Measurements from ENCODE around the gene CD1C. TPM values are rescaled to one million over a fixed set of nuclear protein-coding genes. Genes with fewer than 3 reads are reported as not detected.

The CD1C gene
- total RNA-seq, 6 donors from 2014 or later: 0.46 to 6.8 (median 3.3) TPM; not detected in 3

DNA sequence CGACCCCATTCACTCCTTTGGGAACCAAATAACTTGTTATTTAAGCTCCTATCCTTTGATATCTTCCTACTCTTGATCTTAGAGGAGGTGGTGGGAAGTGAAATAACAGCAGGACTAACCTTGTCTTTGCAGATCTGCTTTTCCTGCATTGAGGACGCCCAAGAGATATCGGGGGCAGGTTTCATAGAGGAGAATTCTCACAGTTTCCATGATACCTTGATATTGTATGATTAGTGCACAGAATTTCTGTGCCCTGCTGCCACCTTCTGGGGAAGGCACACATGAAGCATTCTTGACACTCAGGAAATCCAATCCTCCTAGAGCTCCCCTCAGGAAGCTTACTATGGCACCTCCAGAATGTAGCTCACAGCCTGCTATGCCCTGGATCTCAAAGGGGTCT is 40.0 kb downstream of the CD1C start:
- Histone ChIP-seq H3K4me1 (no peaks in the 10 kb centered on the region), H3K4me3 (no peak overlapping the region), H3K9me3 (no peaks in the 10 kb centered on the region), H3K36me3 (no peaks in the 10 kb centered on the region), H3K27me3 (no peaks in the 10 kb centered on the region), H3K27ac (no peak overlapping the region)
- TF ChIP-seq, protein P1, sequence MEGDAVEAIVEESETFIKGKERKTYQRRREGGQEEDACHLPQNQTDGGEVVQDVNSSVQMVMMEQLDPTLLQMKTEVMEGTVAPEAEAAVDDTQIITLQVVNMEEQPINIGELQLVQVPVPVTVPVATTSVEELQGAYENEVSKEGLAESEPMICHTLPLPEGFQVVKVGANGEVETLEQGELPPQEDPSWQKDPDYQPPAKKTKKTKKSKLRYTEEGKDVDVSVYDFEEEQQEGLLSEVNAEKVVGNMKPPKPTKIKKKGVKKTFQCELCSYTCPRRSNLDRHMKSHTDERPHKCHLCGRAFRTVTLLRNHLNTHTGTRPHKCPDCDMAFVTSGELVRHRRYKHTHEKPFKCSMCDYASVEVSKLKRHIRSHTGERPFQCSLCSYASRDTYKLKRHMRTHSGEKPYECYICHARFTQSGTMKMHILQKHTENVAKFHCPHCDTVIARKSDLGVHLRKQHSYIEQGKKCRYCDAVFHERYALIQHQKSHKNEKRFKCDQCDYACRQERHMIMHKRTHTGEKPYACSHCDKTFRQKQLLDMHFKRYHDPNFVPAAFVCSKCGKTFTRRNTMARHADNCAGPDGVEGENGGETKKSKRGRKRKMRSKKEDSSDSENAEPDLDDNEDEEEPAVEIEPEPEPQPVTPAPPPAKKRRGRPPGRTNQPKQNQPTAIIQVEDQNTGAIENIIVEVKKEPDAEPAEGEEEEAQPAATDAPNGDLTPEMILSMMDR (IDR thresholded peaks at IDR 0.05): peak in 1 of 6 experiments; percentile 16
- no peak for TF ChIP-seq POLR2A (IDR thresholded peaks at IDR 0.05)
- WGBS, 2 donors: 70 to 76% methylated on average over 3 of the region's 3 CpGs
- DNase-seq: no peak
- ATAC-seq (ENCODE audit: low FRiP score in 2 of 2): no peak

DNA sequence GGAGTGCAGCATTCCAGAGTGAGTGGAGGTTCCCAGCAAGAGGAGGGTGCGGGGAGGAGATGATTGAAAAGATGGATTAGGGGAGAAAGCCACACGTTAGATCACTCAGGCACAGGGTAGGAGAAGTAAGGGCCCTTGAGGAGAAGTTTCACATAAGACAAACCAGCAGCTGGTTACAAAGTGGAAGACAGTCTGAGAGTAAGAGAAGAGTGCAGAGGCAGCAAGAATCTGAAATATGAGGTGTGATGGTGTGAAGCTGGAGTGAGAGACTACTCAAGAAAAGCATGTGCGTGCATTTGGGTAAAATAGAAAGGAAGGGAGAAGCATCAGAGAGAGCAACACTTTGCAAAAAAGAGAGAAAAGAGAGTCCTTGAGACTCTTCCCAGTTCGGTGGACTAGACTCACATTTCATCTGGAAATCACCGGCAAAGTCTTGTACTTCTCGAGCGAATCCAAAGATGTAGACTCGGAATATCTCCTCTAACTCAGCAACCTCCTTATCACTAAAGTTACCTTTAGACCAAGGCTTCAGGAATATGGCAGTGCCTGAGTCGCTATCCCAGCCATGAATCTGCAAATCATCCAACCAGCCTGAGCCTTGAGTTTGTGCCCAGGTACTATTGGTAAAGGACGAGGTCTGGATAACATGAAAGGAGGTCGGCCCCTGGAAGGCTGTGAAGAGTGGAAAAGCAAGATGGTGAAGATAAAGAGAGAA is 40.8 kb downstream of the CD1C start:
- no peak for TF ChIP-seq EP300 (IDR thresholded peaks at IDR 0.05)
- TF ChIP-seq POLR2A (IDR thresholded peaks at IDR 0.05): no peak
- no peak for TF ChIP-seq POLR2AphosphoS5 (IDR thresholded peaks at IDR 0.05)
- Histone ChIP-seq H3K36me3 (no peaks in the 10 kb centered on the region), H3K4me1 (no peaks in the 10 kb centered on the region), H3K27me3 (no peaks in the 10 kb centered on the region), H3K9me3 (no peaks in the 10 kb centered on the region), H3K4me3 (no peak overlapping the region), H3K27ac (no peak overlapping the region)
- ATAC-seq (ENCODE audit: low FRiP score in 2 of 2): no peak
- 77 to 80% methylated on average over 11 of the region's 11 CpGs for WGBS, 2 donors
- no peak for DNase-seq

DNA sequence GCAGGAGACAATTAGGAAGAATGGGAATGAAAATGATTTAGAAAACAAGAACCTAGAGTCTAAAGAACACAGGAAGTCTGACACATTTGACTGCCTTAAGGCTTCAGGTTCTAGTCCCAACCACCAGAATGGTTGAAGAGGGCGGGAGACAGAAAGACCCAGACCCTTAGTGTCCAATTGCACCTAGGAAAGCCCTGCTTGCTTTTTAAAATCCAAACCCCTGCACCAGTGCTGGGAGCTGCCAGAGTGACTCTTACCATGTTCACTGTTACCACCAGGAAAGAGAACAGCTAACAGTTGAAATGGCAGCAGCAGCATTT is 41.3 kb downstream of the CD1C start:
- ATAC-seq (ENCODE audit: low FRiP score in 2 of 2) (no peak), DNase-seq (no peak)
- 92 to 96% methylated on average over 1 of the region's 1 CpG for WGBS, 2 donors
- H3K9me3 ChIP-seq: no peaks in the 10 kb centered on the region
- no peak for TF ChIP-seq POLR2AphosphoS5 (IDR thresholded peaks at IDR 0.05)
- TF ChIP-seq, protein P1 (IDR thresholded peaks at IDR 0.05): no peak
- no peak for TF ChIP-seq POLR2A (IDR thresholded peaks at IDR 0.05)
- TF ChIP-seq EP300 (IDR thresholded peaks at IDR 0.05): no peak
- H3K36me3 ChIP-seq: no peaks in the 10 kb centered on the region
- H3K27me3 ChIP-seq: no peaks in the 10 kb centered on the region
- H3K27ac ChIP-seq: no peak overlapping the region
- H3K4me1 ChIP-seq: no peaks in the 10 kb centered on the region
- H3K4me3 ChIP-seq: no peak overlapping the region

- DNase-seq (no peak), ATAC-seq (ENCODE audit: low FRiP score in 2 of 2) (no peak)
- H3K4me1 ChIP-seq: no peaks in the 10 kb centered on the region
- H3K4me3 ChIP-seq: no peak within 1 kb of the TSS
- H3K36me3 ChIP-seq: no peaks in the 10 kb centered on the region
- H3K27ac ChIP-seq: no peak within 1 kb of the TSS
- 80 to 83% methylated on average over 2 of the region's 2 CpGs for WGBS, 2 donors
- no peak for TF ChIP-seq POLR2AphosphoS5 (IDR thresholded peaks at IDR 0.05)
- TF ChIP-seq EP300 (IDR thresholded peaks at IDR 0.05): no peak
- TF ChIP-seq, protein P1 (IDR thresholded peaks at IDR 0.05): no peak
- TF ChIP-seq POLR2A (IDR thresholded peaks at IDR 0.05): no peak
- H3K9me3 ChIP-seq: no peaks in the 10 kb centered on the region
- no peaks in the 10 kb centered on the region for H3K27me3 ChIP-seq
Observed at GRCh38 chr1:158331481-158332150, 41.9 kb downstream of the CD1C start, which contains the start of gene CD1B. Gene CD1B, minus strand, starts transcription at chr1:158331531. Its CDS starts 108 bp downstream, at chr1:158331423.

DNA sequence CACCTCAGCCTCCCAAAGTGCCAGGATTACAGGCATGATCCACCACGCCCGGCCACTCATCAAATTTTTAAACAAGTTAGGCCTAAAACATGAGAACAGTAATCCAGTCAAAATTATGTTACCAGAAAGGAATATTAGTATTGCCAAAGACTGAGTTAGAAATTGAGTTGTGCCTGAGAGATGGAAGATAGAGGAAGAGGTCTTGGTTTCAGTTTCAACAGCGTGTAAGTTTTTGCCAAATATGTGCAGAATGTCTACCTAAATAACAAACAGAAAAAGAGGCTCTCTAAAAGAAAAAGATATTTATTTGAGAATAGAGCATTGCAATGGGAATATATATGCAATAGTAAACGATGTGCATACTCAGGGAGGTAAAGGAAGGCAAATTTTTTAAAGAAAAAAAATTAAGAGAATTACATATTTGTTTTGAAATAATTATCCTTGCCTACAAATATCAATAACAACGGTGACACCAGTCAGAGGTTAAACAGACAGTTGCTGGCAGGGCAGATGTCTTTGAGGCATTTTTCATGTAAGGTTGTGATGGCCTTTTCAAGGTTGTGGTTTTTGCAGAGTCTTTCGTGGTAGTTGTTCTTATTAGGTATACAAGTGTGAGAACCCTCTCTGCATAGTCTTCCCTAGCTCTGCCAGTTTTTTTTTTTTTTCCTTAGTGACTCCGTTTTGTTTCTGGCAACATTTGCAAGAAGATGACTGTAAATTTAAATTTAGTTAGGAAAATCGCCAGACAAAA is 43.9 kb downstream of the CD1C start:
- 67 to 69% methylated on average over 8 of the region's 8 CpGs for WGBS, 2 donors
- Histone ChIP-seq H3K9me3 (no peaks in the 10 kb centered on the region), H3K27me3 (no peaks in the 10 kb centered on the region), H3K36me3 (no peaks in the 10 kb centered on the region), H3K4me3 (no peak overlapping the region), H3K27ac (no peak overlapping the region), H3K4me1 (no peaks in the 10 kb centered on the region)
- TF ChIP-seq POLR2A (IDR thresholded peaks at IDR 0.05): no peak
- TF ChIP-seq EP300 (IDR thresholded peaks at IDR 0.05): no peak
- TF ChIP-seq, protein P1 (IDR thresholded peaks at IDR 0.05): no peak
- no peak for TF ChIP-seq POLR2AphosphoS5 (IDR thresholded peaks at IDR 0.05)
- ATAC-seq (ENCODE audit: low FRiP score in 2 of 2): no peak
- no peak for DNase-seq
